ENCODE results near the gene TSPAN32. TPM values are rescaled to one million over a fixed set of nuclear protein-coding genes. Genes with fewer than 3 reads are reported as not detected.
"Not testable (repeated sequence)": the region's sequence is repeated elsewhere in the genome, so short reads cannot be mapped to it uniquely, and the experiment has no call there.

Gene TSPAN32
- total and polyA plus RNA-seq, 5 donors, result 11.4 to 24.0 (median 14.2) TPM

- Histone ChIP-seq H3K4me1 (ENCODE audit: control insufficient read depth, insufficient read depth, low read length) (peaks cover 2% of the 10 kb centered on the region), H3K27ac (ENCODE audit: low read length) (no peak overlapping the region), H3K4me3 (ENCODE audit: low read length) (no peak overlapping the region), H3K9me3 (ENCODE audit: control insufficient read depth, low read length) (no peaks in the 10 kb centered on the region), H3K27me3 (ENCODE audit: control insufficient read depth, insufficient read depth) (no peaks in the 10 kb centered on the region)
- intact Hi-C loops (cut with DNase I), result no loop called here
- ATAC-seq, result no peak
- 89% methylated on average over 2 of the region's 2 CpGs for WGBS
- DNase-seq, result no peak
These were observed 43.2 kb downstream of the TSPAN32 start for GRCh38 chr11:2345050-2345449.

- ATAC-seq, result no peak
- no peaks in the 10 kb centered on the region for H3K27me3 ChIP-seq (ENCODE audit: control insufficient read depth, insufficient read depth)
- H3K9me3 ChIP-seq (ENCODE audit: control insufficient read depth, low read length), result no peaks in the 10 kb centered on the region
- WGBS, result 94% methylated on average over 4 of the region's 4 CpGs
- DNase-seq, result no peak
- H3K4me1 ChIP-seq (ENCODE audit: control insufficient read depth, insufficient read depth, low read length), result peaks cover 2% of the 10 kb centered on the region
- no peak overlapping the region for H3K27ac ChIP-seq (ENCODE audit: low read length)
- intact Hi-C loops (cut with DNase I), result no loop called here
- no peak overlapping the region for H3K4me3 ChIP-seq (ENCODE audit: low read length)
These were observed 44.2 kb downstream of the TSPAN32 start for GRCh38 chr11:2346014-2346413.

DNA sequence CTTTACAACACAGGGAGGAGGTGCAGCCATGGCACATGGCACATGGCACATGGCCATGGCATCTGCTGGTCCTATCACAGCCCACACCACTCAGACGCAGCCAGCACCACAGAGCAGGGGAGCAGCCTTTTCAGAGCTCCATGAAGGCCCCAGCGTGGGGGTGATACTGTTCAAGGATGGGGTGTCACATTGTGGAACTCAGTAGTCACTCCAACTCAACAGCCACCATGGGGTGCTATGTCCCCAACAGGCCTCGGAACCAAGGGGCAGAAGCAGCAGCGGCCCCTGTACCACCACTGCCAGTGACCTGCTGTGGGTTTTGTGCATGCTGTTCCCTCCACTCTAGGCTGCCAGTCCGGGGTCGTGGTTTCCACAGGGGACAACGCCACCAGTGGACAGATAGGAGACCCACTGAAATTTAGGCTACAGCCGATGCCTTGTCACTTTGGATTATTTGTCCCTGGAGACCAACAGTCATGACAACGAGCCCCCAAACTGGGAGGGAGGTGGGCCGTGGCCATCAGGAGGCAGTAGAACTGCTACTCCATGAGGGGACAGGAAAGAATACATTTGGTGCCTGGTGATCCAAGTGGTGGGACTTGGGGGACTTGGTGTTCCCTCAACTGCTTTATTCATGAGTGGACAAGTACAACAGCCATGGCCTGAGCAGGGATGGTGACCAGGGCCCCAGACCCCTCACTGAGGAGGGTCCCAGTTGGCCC is 44.9 kb downstream of the TSPAN32 start:
- 87% methylated on average over 10 of the region's 10 CpGs for WGBS
- intact Hi-C loops (cut with DNase I), result no loop called here
- Histone ChIP-seq H3K9me3 (ENCODE audit: control insufficient read depth, low read length) (no peaks in the 10 kb centered on the region), H3K4me1 (ENCODE audit: control insufficient read depth, insufficient read depth, low read length) (peaks cover 2% of the 10 kb centered on the region), H3K27ac (ENCODE audit: low read length) (no peak overlapping the region), H3K27me3 (ENCODE audit: control insufficient read depth, insufficient read depth) (no peaks in the 10 kb centered on the region), H3K4me3 (ENCODE audit: low read length) (no peak overlapping the region)
- DNase-seq, result no peak
- ATAC-seq, result no peak

DNA sequence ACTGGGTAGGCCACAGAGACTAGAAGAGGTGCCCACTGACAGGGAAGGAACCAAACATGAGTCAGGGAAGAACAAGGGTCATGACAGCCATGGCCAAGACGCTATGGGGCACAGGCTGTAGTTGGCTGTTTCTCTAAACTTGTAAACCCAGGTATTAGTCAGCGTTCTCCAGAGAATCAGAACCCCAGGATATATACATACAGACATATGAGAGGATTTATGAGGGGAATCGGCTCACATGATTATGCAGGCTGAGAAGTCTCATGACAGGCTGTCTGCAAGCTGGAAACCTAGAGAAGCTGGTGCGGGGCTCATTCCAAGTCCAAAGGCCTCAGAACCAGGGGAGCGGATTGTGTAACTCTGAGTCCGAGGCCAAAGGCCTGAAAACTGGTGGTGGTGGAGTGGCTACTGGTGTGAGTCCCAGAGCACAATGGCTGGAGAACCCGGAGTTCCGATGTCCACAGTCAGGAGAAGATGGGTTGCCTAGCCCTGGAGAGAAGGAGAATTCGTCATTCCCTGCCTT is 45.6 kb downstream of the TSPAN32 start:
- 84% methylated on average over 9 of the region's 9 CpGs for WGBS
- Histone ChIP-seq H3K27ac (ENCODE audit: low read length) (no peak overlapping the region), H3K4me3 (ENCODE audit: low read length) (no peak overlapping the region), H3K9me3 (ENCODE audit: control insufficient read depth, low read length) (no peaks in the 10 kb centered on the region), H3K4me1 (ENCODE audit: control insufficient read depth, insufficient read depth, low read length) (peaks cover 2% of the 10 kb centered on the region), H3K27me3 (ENCODE audit: control insufficient read depth, insufficient read depth) (no peaks in the 10 kb centered on the region)
- ATAC-seq, result no peak
- intact Hi-C loops (cut with DNase I), result no loop called here
- no peak for DNase-seq

DNA sequence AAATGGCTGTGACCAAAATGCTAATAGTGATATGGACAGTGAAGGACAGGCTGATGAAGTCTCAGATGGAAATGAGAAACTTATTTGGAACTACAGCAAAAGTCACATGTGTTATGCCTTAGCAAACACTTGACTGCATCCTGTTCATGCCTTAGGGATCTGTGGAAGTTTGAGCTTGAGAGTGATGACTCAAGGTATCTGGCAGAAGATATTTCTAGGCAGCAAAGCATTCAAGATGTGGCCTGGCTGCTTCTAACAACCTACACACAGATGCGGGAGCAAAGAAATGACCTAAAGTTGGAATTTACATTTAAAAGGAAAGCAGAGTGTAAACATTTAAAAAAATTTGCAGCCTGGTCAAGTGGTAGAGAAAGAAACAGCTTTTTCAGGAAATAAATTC is 47.2 kb downstream of the TSPAN32 start:
- no peak overlapping the region for H3K4me3 ChIP-seq (ENCODE audit: low read length)
- DNase-seq (no peak), ATAC-seq (no peak)
- intact Hi-C loops (cut with DNase I), result no loop called here
- H3K9me3 ChIP-seq (ENCODE audit: control insufficient read depth, low read length), result no peaks in the 10 kb centered on the region
- no peaks in the 10 kb centered on the region for H3K4me1 ChIP-seq (ENCODE audit: control insufficient read depth, insufficient read depth, low read length)
- 90% methylated on average over 1 of the region's 1 CpG for WGBS
- no peak overlapping the region for H3K27ac ChIP-seq (ENCODE audit: low read length)
- H3K27me3 ChIP-seq (ENCODE audit: control insufficient read depth, insufficient read depth), result no peaks in the 10 kb centered on the region

DNA sequence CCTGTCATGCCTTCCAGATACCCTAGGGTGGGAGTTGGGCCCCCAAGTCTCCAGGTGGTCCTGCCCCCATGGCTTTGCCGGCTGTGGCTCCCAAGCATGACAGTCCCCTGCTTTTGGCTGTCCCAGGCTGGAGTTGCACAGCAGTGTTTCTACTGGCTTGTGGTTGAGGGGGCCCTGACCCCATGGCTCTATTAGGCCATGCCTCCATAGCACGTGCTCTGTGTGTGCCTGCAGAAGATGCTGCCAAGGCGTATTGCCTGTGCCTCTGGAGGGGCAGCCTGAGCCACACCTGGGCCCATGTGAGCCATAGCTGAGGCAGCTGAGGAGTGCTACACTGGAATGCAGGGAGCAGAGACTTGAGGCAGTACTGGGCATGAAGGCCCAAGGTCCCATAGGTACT is 49.9 kb downstream of the TSPAN32 start:
- Histone ChIP-seq H3K9me3 (ENCODE audit: control insufficient read depth, low read length) (no peaks in the 10 kb centered on the region), H3K27ac (ENCODE audit: low read length) (no peak overlapping the region), H3K4me1 (ENCODE audit: control insufficient read depth, insufficient read depth, low read length) (no peaks in the 10 kb centered on the region), H3K4me3 (ENCODE audit: low read length) (no peak overlapping the region), H3K27me3 (ENCODE audit: control insufficient read depth, insufficient read depth) (no peaks in the 10 kb centered on the region)
- ATAC-seq (peak in 1 of 2 donors; percentile 22), DNase-seq (peak in 1 of 3 donors; percentile 32)
- WGBS, result 92% methylated on average over 3 of the region's 3 CpGs
- intact Hi-C loops (cut with DNase I), result no loop called here

GRCh38 chr11:2352420-2352819 is 50.6 kb downstream of the TSPAN32 start:
- Histone ChIP-seq H3K4me1 (ENCODE audit: control insufficient read depth, insufficient read depth, low read length) (no peaks in the 10 kb centered on the region), H3K9me3 (ENCODE audit: control insufficient read depth, low read length) (no peaks in the 10 kb centered on the region), H3K27me3 (ENCODE audit: control insufficient read depth, insufficient read depth) (no peaks in the 10 kb centered on the region), H3K4me3 (ENCODE audit: low read length) (no peak overlapping the region), H3K27ac (ENCODE audit: low read length) (no peak overlapping the region)
- WGBS, result 77% methylated on average over 4 of the region's 4 CpGs
- ATAC-seq (no peak), DNase-seq (no peak)
- intact Hi-C loops (cut with DNase I), result no loop called here

GRCh38 chr11:2355000-2355644 is 53.3 kb downstream of the TSPAN32 start:
- DNase-seq (no peak), ATAC-seq (no peak)
- Histone ChIP-seq H3K4me3 (ENCODE audit: low read length) (no peak overlapping the region), H3K4me1 (ENCODE audit: control insufficient read depth, insufficient read depth, low read length) (no peaks in the 10 kb centered on the region), H3K9me3 (ENCODE audit: control insufficient read depth, low read length) (no peaks in the 10 kb centered on the region), H3K27me3 (ENCODE audit: control insufficient read depth, insufficient read depth) (no peaks in the 10 kb centered on the region), H3K27ac (ENCODE audit: low read length) (no peak overlapping the region)
- intact Hi-C loops (cut with DNase I), result no loop called here
- 80% methylated on average over 7 of the region's 7 CpGs for WGBS

GRCh38 chr11:2357246-2357645 is 55.4 kb downstream of the TSPAN32 start:
- H3K27me3 ChIP-seq (ENCODE audit: control insufficient read depth, insufficient read depth), result no peaks in the 10 kb centered on the region
- no peak for DNase-seq
- no peak overlapping the region for H3K4me3 ChIP-seq (ENCODE audit: low read length)
- 81% methylated on average over 8 of the region's 8 CpGs for WGBS
- intact Hi-C loops (cut with DNase I), result no loop called here
- ATAC-seq, result no peak
- H3K9me3 ChIP-seq (ENCODE audit: control insufficient read depth, low read length), result no peaks in the 10 kb centered on the region
- no peaks in the 10 kb centered on the region for H3K4me1 ChIP-seq (ENCODE audit: control insufficient read depth, insufficient read depth, low read length)
- no peak overlapping the region for H3K27ac ChIP-seq (ENCODE audit: low read length)

- H3K4me3 ChIP-seq (ENCODE audit: low read length); DNase-seq; H3K27me3 ChIP-seq (ENCODE audit: control insufficient read depth, insufficient read depth); H3K4me1 ChIP-seq (ENCODE audit: control insufficient read depth, insufficient read depth, low read length); intact Hi-C loops (cut with DNase I); H3K27ac ChIP-seq (ENCODE audit: low read length); ATAC-seq; H3K9me3 ChIP-seq (ENCODE audit: control insufficient read depth, low read length): not testable (repeated sequence)
- 90% methylated on average over 13 of the region's 13 CpGs for WGBS
These were observed 55.8 kb downstream of the TSPAN32 start for GRCh38 chr11:2357651-2358050.

DNA sequence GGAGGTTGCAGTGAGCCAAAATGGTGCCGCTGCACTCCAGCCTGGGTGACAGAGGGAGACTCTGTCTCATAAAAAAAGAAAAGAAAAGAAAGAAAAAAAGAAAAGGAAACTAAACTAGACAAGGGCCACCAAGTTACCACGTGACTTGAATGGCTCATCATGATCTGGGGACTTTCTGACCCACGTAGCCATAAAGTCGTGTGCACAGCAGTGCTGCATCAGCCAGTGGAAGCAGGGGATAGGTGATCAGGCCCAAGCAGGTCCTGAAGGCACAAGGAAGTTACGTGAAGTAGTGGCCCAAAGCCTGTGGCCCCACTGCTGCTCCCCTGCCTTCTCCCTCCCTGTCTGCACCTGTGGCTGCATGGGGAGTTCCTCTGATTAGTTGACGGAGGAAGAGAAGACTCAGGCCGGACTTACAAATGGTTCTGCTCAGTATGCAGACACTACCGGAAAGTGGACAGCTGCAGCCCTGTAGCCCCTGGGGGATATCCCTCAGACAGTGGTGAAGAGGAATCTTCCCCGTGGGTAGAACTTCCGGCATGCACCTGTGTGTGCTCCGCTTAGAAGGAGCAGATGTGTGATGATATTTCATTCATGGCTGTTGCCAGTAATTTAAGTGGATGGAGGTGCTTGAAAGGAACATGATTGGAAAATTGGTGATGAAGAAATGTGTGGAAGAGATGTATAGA is 57.1 kb downstream of the TSPAN32 start:
- DNase-seq (no peak), ATAC-seq (no peak)
- Histone ChIP-seq H3K4me1 (ENCODE audit: control insufficient read depth, insufficient read depth, low read length) (no peaks in the 10 kb centered on the region), H3K27ac (ENCODE audit: low read length) (no peak overlapping the region), H3K9me3 (ENCODE audit: control insufficient read depth, low read length) (no peaks in the 10 kb centered on the region), H3K4me3 (ENCODE audit: low read length) (no peak overlapping the region), H3K27me3 (ENCODE audit: control insufficient read depth, insufficient read depth) (no peaks in the 10 kb centered on the region)
- WGBS, result 91% methylated on average over 11 of the region's 11 CpGs
- intact Hi-C loops (cut with DNase I), result no loop called here
